Ishikawa (cell line): ENCODE measurements around the gene RBFA.
A peak's percentile ranks its signal among the peaks of the same experiment; 100 is the strongest.

Source experiments
- CEBPB ChIP-seq: IDR thresholded peaks from 2 replicates; pipeline ENCODE4 v1.6.1; 2012
- CREB1 ChIP-seq: IDR thresholded peaks from 2 replicates; pipeline ENCODE4 v1.6.1; 2012; ENCODE audit warnings: low read depth
- EGR1 ChIP-seq: IDR thresholded peaks from 2 replicates; pipeline ENCODE4 v1.6.1; 2012
- EP300 ChIP-seq: IDR thresholded peaks from 2 replicates; pipeline ENCODE4 v1.6.1; 2012; ENCODE audit warnings: borderline replicate concordance
- FOXM1 ChIP-seq: IDR thresholded peaks from 2 replicates; pipeline ENCODE4 v1.6.1; 2012; ENCODE audit warnings: low read depth, borderline replicate concordance
- MAX ChIP-seq: IDR thresholded peaks from 2 replicates; pipeline ENCODE4 v1.6.1; 2012
- NFIC ChIP-seq: IDR thresholded peaks from 2 replicates; pipeline ENCODE4 v1.6.1; 2012
- RAD21 ChIP-seq: IDR thresholded peaks from 2 replicates; pipeline ENCODE4 v1.6.1; 2012; ENCODE audit warnings: low read depth
- REST ChIP-seq: IDR thresholded peaks from 2 replicates; pipeline ENCODE4 v1.6.1; 2012; ENCODE audit warnings: low read depth, mild to moderate bottlenecking
- TAF1 ChIP-seq: IDR thresholded peaks from 2 replicates; pipeline ENCODE4 v1.6.1; 2012; ENCODE audit warnings: low read depth, mild to moderate bottlenecking
- TCF12 ChIP-seq: IDR thresholded peaks from 2 replicates; pipeline ENCODE4 v1.6.1; 2012; ENCODE audit warnings: low read depth
- TEAD4 ChIP-seq: IDR thresholded peaks from 2 replicates; pipeline ENCODE4 v1.6.1; 2012
- USF1 ChIP-seq: IDR thresholded peaks from 2 replicates; pipeline ENCODE4 v1.6.1; 2012
- YY1 ChIP-seq: IDR thresholded peaks from 2 replicates; pipeline ENCODE4 v1.6.1; 2012; ENCODE audit warnings: low read depth
- ZBTB7A ChIP-seq: IDR thresholded peaks from 2 replicates; pipeline ENCODE4 v1.6.1; 2012; ENCODE audit warnings: low read depth

RBFA gene

GRCh38 chr18:80050797-80051196 is 16.6 kb downstream of the RBFA start:
- TF ChIP-seq MAX (peak; percentile 46), TAF1 (no peak)

GRCh38 chr18:80056095-80056494 is 21.9 kb downstream of the RBFA start:
- TF ChIP-seq USF1 (no peak), YY1 (no peak), CEBPB (no peak)

GRCh38 chr18:80059945-80060344 is 25.7 kb downstream of the RBFA start:
- TF ChIP-seq TCF12 (no peak), NFIC (no peak), TAF1 (no peak), CREB1 (no peak), RAD21 (no peak), USF1 (no peak), CEBPB (no peak), EP300 (no peak), YY1 (no peak), TEAD4 (no peak), EGR1 (no peak), FOXM1 (no peak), MAX (no peak), REST (no peak), ZBTB7A (no peak)

- TF ChIP-seq TAF1 (no peak), YY1 (no peak), EP300 (no peak), EGR1 (no peak), TCF12 (no peak), CEBPB (no peak), USF1 (no peak), NFIC (no peak), MAX (no peak), CREB1 (no peak), ZBTB7A (no peak), RAD21 (no peak), FOXM1 (no peak), REST (no peak), TEAD4 (no peak)
Measured at GRCh38 chr18:80065705-80066104, 31.5 kb downstream of the RBFA start.

GRCh38 chr18:80067321-80067720 is 33.1 kb downstream of the RBFA start:
- TF ChIP-seq ZBTB7A (no peak), USF1 (no peak), MAX (no peak), NFIC (no peak), RAD21 (no peak), TAF1 (no peak), TEAD4 (no peak), EP300 (no peak), EGR1 (no peak), FOXM1 (no peak), TCF12 (no peak)
